ENCODE results near the gene FOLR1. TPM values are rescaled to one million over a fixed set of nuclear protein-coding genes. Genes with fewer than 3 reads are reported as not detected.

FOLR1 gene
- total RNA-seq, 1 donor from 2014 or later = 5.6 TPM

DNA sequence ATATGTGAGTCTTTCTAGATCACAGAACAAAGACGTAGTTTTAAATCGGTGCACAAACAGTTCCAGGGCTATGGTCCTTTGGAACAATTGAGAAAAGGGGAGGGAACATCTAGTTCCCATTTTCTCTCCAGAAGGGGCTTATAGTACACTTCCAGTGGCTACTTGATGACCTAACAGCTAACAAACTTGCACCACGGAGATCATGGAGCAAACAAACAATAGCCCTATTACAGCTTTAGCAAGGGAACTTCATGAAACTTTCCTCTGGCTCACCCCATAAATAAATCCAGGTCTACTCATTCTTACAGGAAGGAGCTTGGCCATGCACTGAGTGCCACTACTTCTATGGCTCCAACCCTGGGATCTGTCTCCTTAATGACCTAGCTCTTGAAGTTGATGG lies 16.3 kb downstream of the FOLR1 start:
- Mint-ChIP-seq H3K9me3 (ENCODE audit: low read depth) (peaks cover 10% of the 10 kb centered on the region), H3K4me1 (ENCODE audit: low read depth) (no peaks in the 10 kb centered on the region)
- TF ChIP-seq, protein P1, sequence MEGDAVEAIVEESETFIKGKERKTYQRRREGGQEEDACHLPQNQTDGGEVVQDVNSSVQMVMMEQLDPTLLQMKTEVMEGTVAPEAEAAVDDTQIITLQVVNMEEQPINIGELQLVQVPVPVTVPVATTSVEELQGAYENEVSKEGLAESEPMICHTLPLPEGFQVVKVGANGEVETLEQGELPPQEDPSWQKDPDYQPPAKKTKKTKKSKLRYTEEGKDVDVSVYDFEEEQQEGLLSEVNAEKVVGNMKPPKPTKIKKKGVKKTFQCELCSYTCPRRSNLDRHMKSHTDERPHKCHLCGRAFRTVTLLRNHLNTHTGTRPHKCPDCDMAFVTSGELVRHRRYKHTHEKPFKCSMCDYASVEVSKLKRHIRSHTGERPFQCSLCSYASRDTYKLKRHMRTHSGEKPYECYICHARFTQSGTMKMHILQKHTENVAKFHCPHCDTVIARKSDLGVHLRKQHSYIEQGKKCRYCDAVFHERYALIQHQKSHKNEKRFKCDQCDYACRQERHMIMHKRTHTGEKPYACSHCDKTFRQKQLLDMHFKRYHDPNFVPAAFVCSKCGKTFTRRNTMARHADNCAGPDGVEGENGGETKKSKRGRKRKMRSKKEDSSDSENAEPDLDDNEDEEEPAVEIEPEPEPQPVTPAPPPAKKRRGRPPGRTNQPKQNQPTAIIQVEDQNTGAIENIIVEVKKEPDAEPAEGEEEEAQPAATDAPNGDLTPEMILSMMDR (IDR thresholded peaks at IDR 0.05; ENCODE audit: unreplicated experiment) = no peak

DNA sequence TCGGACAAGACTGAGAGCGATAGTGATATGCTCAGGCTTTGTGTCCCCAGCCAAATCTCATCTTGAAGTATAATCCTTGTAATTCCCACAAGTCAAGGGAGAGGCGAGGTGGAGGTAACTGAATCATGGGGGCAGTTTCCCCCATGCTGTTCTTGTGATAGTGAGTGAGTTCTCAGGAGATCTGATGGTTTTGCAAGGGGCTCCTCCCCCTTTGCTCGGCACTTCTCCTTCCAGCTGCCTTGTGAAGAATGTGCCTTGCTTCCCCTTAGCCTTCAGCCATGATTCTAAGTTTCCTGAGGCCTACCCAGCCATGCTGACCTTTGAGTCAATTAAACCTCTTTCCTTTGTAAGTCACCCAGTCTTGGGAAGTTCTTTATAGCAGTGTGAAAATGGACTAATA lies 17.2 kb downstream of the FOLR1 start:
- Mint-ChIP-seq H3K27ac (no peak overlapping the region), H3K27me3 (peaks cover under 1% of the 10 kb centered on the region), H3K36me3 (ENCODE audit: insufficient read depth) (no peaks in the 10 kb centered on the region), H3K9me3 (ENCODE audit: low read depth) (peaks cover 10% of the 10 kb centered on the region), H3K4me1 (ENCODE audit: low read depth) (no peaks in the 10 kb centered on the region), H3K4me3 (ENCODE audit: low read depth) (no peak overlapping the region)
- no peak for DNase-seq (ENCODE audit: low spot score, unreplicated experiment)
- TF ChIP-seq, protein P1 (IDR thresholded peaks at IDR 0.05; ENCODE audit: unreplicated experiment) = no peak

More for the DNA sequence above, 16.3 kb downstream of the FOLR1 start:
- DNase-seq (ENCODE audit: low spot score, unreplicated experiment) = no peak
- H3K36me3 Mint-ChIP-seq (ENCODE audit: insufficient read depth) = no peaks in the 10 kb centered on the region
- no peak overlapping the region for H3K4me3 Mint-ChIP-seq (ENCODE audit: low read depth)
- no peaks in the 10 kb centered on the region for H3K27me3 Mint-ChIP-seq
- H3K27ac Mint-ChIP-seq = no peak overlapping the region

DNA sequence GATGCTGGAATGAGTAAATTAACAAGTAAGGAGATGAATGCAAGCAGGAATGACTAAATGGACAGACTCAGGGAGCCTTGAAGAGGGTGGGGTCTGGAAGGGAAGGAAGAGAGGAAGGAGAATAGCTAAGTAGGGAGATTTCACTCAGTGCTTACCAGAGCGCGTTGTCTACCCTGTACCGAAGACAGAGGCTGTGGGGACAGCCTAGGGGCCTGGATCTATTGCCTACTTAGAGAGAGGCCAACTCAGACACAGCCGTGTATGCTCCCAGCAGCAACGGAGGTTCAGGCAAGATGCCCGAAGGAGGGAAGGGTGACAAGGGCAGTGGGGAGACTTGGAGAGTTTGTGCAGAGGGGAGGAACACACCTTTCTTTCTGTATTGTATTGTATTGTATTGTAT lies 24.7 kb downstream of the FOLR1 start, which contains the start of gene FOLR2:
TSS of gene FOLR2 (plus strand) at position 157 of the 400 bp plus-strand sequence. CDS start 1,791 bp downstream, outside the sequence.
- no peaks in the 10 kb centered on the region for H3K36me3 Mint-ChIP-seq (ENCODE audit: insufficient read depth)
- no peak within 1 kb of the TSS for H3K4me3 Mint-ChIP-seq (ENCODE audit: low read depth)
- DNase-seq (ENCODE audit: low spot score, unreplicated experiment) = no peak
- TF ChIP-seq, protein P1 (IDR thresholded peaks at IDR 0.05; ENCODE audit: unreplicated experiment) = no peak
- H3K27ac Mint-ChIP-seq = no peak within 1 kb of the TSS
- H3K9me3 Mint-ChIP-seq (ENCODE audit: low read depth) = no peaks in the 10 kb centered on the region
- peaks cover 20% of the 10 kb centered on the region for H3K27me3 Mint-ChIP-seq
- H3K4me1 Mint-ChIP-seq (ENCODE audit: low read depth) = no peaks in the 10 kb centered on the region

DNA sequence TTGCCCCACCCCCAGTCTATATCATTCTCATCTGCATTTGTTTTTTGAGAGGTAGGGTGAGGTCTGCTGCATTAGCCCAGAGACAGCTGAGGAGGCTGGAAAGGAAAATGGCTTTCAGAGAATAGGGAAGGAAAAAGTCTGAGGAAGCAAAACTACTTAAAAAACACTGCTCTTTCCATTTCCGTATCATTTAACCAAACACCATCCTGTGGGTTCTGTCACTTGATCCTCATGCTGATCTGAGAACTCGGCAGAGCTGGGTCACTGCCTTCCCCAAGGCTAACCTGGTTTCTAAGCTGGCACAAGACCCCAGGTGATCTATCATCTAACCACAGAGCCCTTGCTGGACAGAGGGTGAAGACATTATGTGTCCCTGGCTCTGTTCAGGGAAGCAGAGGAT lies 25.9 kb downstream of the FOLR1 start:
- no peak for DNase-seq (ENCODE audit: low spot score, unreplicated experiment)
- H3K27me3 Mint-ChIP-seq = peaks cover 20% of the 10 kb centered on the region

DNA sequence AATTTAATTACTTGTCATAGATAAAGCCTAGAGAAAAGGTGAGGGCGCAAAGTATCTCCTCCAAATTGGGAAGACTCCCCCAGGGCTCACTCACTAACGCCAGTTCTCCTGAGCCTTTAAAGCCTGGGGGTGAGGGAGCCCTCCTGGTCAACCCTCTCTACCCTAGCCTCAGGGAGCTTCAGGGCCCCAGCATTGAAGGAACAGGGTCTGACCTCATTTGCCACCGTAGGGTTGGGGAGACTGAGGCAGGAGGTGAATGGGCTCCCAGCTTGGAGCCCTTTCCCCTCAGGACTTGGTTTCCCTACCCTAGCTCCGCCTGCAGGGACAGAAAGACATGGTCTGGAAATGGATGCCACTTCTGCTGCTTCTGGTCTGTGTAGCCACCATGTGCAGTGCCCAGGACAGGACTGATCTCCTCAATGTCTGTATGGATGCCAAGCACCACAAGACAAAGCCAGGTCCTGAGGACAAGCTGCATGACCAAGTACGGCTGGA lies 26.4 kb downstream of the FOLR1 start:
- Mint-ChIP-seq H3K27me3 (peaks cover 20% of the 10 kb centered on the region), H3K27ac (no peak overlapping the region), H3K36me3 (ENCODE audit: insufficient read depth) (no peaks in the 10 kb centered on the region), H3K4me1 (ENCODE audit: low read depth) (peaks cover 9% of the 10 kb centered on the region), H3K4me3 (ENCODE audit: low read depth) (no peak overlapping the region), H3K9me3 (ENCODE audit: low read depth) (no peaks in the 10 kb centered on the region)
- no peak for DNase-seq (ENCODE audit: low spot score, unreplicated experiment)
- TF ChIP-seq, protein P1 (IDR thresholded peaks at IDR 0.05; ENCODE audit: unreplicated experiment) = no peak

More for the DNA sequence above, 25.9 kb downstream of the FOLR1 start:
- peaks cover 8% of the 10 kb centered on the region for H3K4me1 Mint-ChIP-seq (ENCODE audit: low read depth)
- H3K27ac Mint-ChIP-seq = no peak overlapping the region
- no peaks in the 10 kb centered on the region for H3K36me3 Mint-ChIP-seq (ENCODE audit: insufficient read depth)
- TF ChIP-seq, protein P1 (IDR thresholded peaks at IDR 0.05; ENCODE audit: unreplicated experiment) = no peak
- no peaks in the 10 kb centered on the region for H3K9me3 Mint-ChIP-seq (ENCODE audit: low read depth)
- no peak overlapping the region for H3K4me3 Mint-ChIP-seq (ENCODE audit: low read depth)

Data from progenitor cell of endocrine pancreas (in vitro differentiated cells).